Heart left ventricle (tissue), 13 donors: ENCODE results near the gene TSPAN19.

ENCODE experiments used
- POLR2A ChIP-seq, 2 donors: fragments of 450-650 bp; IDR thresholded peaks; one replicate each; pipeline ENCODE4 v1.6.1; 2017; ENCODE audit warnings: antibody characterized with exemption in 2 of 2, mild to moderate bottlenecking in 2 of 2, moderate library complexity in 2 of 2
- TF ChIP-seq, protein P1 (sequence below), 12 donors: fragments of 200-600 bp; sonication (generic) in 4 of 12; IDR thresholded peaks; one replicate each; pipeline versions ENCODE4 v1.5.0 to v1.8.0; 2018 to 2022; ENCODE audit warnings: antibody characterized with exemption in 12 of 12, mild to moderate bottlenecking in 5 of 12
- donor health status: ischemic (EF 13 %, LVEDD 7.1; RV severe dilation, severe dysfunction).
- donor health status: DM: no; HTN: yes; CAD: no.
- donor health status: DM: no; HTN: no; CAD: no.
- donor health status: ischemic (EF 25% LVEDD 6.9; RV normal size, moderate dysfunction).
- donor health status: ischemic (EF 25% LVEDD 5.7; RV mildly dilated, moderate dysfunction).
- donor health status: ischemic (EF 35%, LVEDD 5.7; RV mildly dilated, moderate dysfunction).
- donor health status: nonischemic (EF 11% LVEDD 7.7; RV severe dilation, severe dysfunction).
- donor health status: DM: yes; HTN: yes; CAD: no.
- donor health status: PGD.
- donor health status: ischemic (EF 29% LVEDD 5.4; RV normal size, mild dysfunction).
- donor health status: nonischemic (EF 23%, LVEDD 6.1; RV moderate dilation, normal function).

DNA sequence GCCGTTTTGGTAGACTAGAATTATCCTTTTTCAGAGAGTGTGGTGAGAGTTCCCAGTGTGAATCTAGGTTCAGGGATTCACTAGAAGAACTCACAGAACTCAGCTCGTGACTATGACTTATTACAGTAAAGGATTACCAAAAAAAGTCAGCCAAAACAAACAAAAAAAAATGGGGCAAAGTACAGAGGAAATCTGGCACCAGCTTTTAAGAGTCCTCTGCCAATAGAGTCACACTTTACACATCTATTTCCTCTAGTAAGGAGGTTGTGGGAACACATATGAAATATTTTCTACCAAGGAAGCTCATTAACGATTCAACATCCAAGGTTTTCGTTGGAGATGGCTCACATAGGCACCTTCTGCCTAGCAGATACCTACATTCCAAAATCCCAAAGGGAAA, 28.2 kb downstream of the TSPAN19 start:
- TF ChIP-seq, protein P1, sequence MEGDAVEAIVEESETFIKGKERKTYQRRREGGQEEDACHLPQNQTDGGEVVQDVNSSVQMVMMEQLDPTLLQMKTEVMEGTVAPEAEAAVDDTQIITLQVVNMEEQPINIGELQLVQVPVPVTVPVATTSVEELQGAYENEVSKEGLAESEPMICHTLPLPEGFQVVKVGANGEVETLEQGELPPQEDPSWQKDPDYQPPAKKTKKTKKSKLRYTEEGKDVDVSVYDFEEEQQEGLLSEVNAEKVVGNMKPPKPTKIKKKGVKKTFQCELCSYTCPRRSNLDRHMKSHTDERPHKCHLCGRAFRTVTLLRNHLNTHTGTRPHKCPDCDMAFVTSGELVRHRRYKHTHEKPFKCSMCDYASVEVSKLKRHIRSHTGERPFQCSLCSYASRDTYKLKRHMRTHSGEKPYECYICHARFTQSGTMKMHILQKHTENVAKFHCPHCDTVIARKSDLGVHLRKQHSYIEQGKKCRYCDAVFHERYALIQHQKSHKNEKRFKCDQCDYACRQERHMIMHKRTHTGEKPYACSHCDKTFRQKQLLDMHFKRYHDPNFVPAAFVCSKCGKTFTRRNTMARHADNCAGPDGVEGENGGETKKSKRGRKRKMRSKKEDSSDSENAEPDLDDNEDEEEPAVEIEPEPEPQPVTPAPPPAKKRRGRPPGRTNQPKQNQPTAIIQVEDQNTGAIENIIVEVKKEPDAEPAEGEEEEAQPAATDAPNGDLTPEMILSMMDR (IDR thresholded peaks at IDR 0.05): no peak
- TF ChIP-seq POLR2A (IDR thresholded peaks at IDR 0.05): no peak
